Esophagus muscularis mucosa (tissue), 4 donors: ENCODE measurements around the gene RIOK2. TPM values are rescaled to one million over a fixed set of nuclear protein-coding genes. Genes with fewer than 3 reads are reported as not detected.

Source experiments
- DNase-seq: peaks from one replicate; pipeline ENCODE4 v3.0.0-alpha.2; 2017; ENCODE audit errors: extremely low spot score
- H3K27ac ChIP-seq, 4 donors: fragments of 200-600 bp; sonication (generic); replicated peaks in 1 of 4; 1 replicate in 3 of 4; 2 replicates in 1 of 4; pipeline ENCODE4 v1.5.1; 2016 to 2019; ENCODE audit warnings: mild to moderate bottlenecking in 1 of 4
- H3K27me3 ChIP-seq, 4 donors: fragments of 200-600 bp; sonication (generic); one replicate each; pipeline versions ENCODE4 v1.5.1 to v1.6.0; 2016 to 2019
- H3K36me3 ChIP-seq, 4 donors: fragments of 200-600 bp; sonication (generic); one replicate each; pipeline ENCODE4 v1.5.1; 2016 to 2019
- H3K4me1 ChIP-seq, 4 donors: fragments of 200-600 bp; sonication (generic); one replicate each; pipeline ENCODE4 v1.5.1; 2016 to 2019
- H3K4me3 ChIP-seq, 4 donors: fragments of 200-600 bp; sonication (generic); 1 replicate in 2 of 4; 2 replicates in 2 of 4; pipeline ENCODE4 v1.5.1; 2016 to 2019; ENCODE audit warnings: mild to moderate bottlenecking in 4 of 4, moderate library complexity in 1 of 4
- H3K9me3 ChIP-seq, 4 donors: fragments of 200-600 bp; sonication (generic); 1 replicate in 3 of 4; 2 replicates in 1 of 4; pipeline ENCODE4 v1.5.1; 2016 to 2019
- EP300 ChIP-seq: sonication (generic); formaldehyde crosslinking; IDR thresholded peaks from one replicate; pipeline ENCODE4 v1.6.1; 2017; ENCODE audit warnings: antibody characterized with exemption
- POLR2A ChIP-seq: fragments of 450-650 bp; IDR thresholded peaks from one replicate; pipeline ENCODE4 v1.6.1; 2017; ENCODE audit warnings: antibody characterized with exemption, moderate library complexity, mild to moderate bottlenecking, low read depth
- POLR2AphosphoS5 ChIP-seq, 2 donors: sonication (generic); formaldehyde crosslinking; IDR thresholded peaks; one replicate each; pipeline ENCODE4 v1.6.1; 2017; ENCODE audit warnings: antibody characterized with exemption in 2 of 2
- WGBS: methylation state at CpG from one replicate; pipeline ENCODE4 v1.1.5; 2018; 5-methylcytosine and 5-hydroxymethylcytosine counted together
- intact Hi-C: fragments of 100-400 bp; cut with DNase I; formaldehyde crosslinking; loops from one replicate; pipeline ENCODE4 v1.15.1; 2023
- total RNA-seq, 4 donors: library from RNA; depleted of rRNA; stranded (reverse); fragments of >200 nt; gene quantifications; one replicate each; pipeline versions ENCODE4 v1.1.0 to v1.2.1, GENCODE V29; 2016
- TF ChIP-seq, protein P1 (sequence below), 3 experiments: fragments of 200-600 bp in 2 of 3; fragments of 450-650 bp in 1 of 3; sonication (generic) in 2 of 3; IDR thresholded peaks; one replicate each; pipeline ENCODE4 v1.5.1; 2017 to 2019; ENCODE audit warnings: antibody characterized with exemption in 3 of 3, mild to moderate bottlenecking in 2 of 3, moderate library complexity in 1 of 3

RIOK2 gene
- total RNA-seq, 4 donors from 2014 or later = 9.4 to 28.8 (median 18.7) TPM

DNA sequence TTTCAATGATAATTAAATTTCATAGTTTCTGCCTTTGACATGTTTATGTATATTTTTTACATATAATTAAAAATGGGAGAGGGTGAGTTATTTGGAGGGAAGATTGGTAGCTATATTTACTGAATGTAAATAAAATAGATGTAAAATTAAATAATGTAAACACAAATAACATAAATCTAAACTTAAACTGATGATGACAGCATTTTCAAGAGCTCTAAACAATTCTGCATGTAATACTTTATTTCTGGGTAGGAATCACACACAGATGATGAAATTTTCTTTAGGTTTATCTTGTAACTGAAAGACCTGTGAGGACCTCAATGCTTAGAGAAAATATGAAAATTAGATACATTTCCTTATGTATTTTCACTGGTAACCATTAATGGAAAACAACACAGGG, 42.2 kb upstream of the RIOK2 start:
- H3K27me3 ChIP-seq = no peaks in the 10 kb centered on the region
- no peaks in the 10 kb centered on the region for H3K9me3 ChIP-seq
- no peak overlapping the region for H3K4me3 ChIP-seq
- no peaks in the 10 kb centered on the region for H3K36me3 ChIP-seq
- peaks cover 0 to 4% (median 0%) of the 10 kb centered on the region in 4 donors for H3K4me1 ChIP-seq
- no peak for DNase-seq
- intact Hi-C loops = no loop called here
- TF ChIP-seq, protein P1, sequence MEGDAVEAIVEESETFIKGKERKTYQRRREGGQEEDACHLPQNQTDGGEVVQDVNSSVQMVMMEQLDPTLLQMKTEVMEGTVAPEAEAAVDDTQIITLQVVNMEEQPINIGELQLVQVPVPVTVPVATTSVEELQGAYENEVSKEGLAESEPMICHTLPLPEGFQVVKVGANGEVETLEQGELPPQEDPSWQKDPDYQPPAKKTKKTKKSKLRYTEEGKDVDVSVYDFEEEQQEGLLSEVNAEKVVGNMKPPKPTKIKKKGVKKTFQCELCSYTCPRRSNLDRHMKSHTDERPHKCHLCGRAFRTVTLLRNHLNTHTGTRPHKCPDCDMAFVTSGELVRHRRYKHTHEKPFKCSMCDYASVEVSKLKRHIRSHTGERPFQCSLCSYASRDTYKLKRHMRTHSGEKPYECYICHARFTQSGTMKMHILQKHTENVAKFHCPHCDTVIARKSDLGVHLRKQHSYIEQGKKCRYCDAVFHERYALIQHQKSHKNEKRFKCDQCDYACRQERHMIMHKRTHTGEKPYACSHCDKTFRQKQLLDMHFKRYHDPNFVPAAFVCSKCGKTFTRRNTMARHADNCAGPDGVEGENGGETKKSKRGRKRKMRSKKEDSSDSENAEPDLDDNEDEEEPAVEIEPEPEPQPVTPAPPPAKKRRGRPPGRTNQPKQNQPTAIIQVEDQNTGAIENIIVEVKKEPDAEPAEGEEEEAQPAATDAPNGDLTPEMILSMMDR (IDR thresholded peaks at IDR 0.05) = no peak
- TF ChIP-seq POLR2A = no peak
- TF ChIP-seq POLR2AphosphoS5 (IDR thresholded peaks at IDR 0.05) = no peak
- no peak for TF ChIP-seq EP300
- no peak overlapping the region for H3K27ac ChIP-seq

DNA sequence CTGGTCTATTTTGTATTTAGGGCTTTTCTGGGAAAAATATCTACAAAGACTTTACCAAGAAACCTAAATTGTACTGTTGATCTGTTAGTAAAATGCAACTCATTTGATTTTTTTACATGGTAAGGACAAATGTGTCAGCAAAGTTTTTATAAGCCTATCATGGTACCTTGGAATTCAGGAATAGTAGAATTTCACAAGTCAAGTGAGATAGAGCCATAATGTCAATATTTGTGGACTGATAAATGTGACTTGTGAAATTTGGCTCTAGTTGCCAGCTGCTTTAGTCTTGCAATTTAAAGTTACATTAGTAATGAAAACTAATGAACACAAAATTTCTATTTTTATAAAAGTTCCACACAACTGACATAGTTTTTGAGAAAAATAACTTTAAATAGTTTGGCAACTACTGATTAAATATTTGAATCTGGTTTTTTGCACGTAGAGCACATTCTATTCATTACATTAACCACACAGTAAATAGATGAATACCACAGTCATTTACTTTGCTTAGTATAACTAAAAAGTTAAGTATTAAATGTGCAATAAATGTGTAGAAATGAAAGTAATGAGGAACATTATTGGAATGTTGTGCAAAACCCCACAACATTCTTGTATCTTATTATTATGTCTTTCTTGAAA, 41.2 kb upstream of the RIOK2 start:
- Histone ChIP-seq H3K36me3 (no peaks in the 10 kb centered on the region), H3K27ac (no peak overlapping the region), H3K9me3 (no peaks in the 10 kb centered on the region), H3K4me1 (no peaks in the 10 kb centered on the region), H3K27me3 (no peaks in the 10 kb centered on the region), H3K4me3 (no peak overlapping the region)
- intact Hi-C loops = no loop called here
- 67% methylated on average over 1 of the region's 1 CpG for WGBS
- DNase-seq = no peak
- no peak for TF ChIP-seq EP300

DNA sequence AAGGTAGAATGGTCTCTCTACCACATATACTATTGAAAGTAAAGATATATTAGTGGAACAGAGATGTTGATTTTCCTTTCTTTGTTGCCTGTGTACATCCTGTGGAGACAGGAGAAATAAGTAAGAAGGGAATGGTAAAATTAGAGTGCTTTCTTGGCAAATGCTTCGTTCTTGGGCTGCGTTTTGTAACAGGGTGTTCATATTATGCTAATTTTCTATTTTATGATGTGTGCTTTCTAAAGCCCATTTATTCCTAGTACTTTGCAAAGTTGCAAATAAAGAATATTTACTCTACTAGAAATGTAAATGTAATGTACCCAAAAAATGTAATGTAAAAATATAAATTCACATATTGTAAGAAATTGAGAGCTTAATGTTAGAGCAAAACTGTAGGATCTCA, 40.5 kb upstream of the RIOK2 start:
- TF ChIP-seq POLR2AphosphoS5 (IDR thresholded peaks at IDR 0.05) (no peak), POLR2A (no peak), EP300 (no peak)
- TF ChIP-seq, protein P1 (IDR thresholded peaks at IDR 0.05) = no peak
- H3K36me3 ChIP-seq = no peaks in the 10 kb centered on the region
- WGBS = 86% methylated on average over 2 of the region's 2 CpGs
- H3K4me1 ChIP-seq = no peaks in the 10 kb centered on the region
- no peak overlapping the region for H3K27ac ChIP-seq
- no peak for DNase-seq
- no peak overlapping the region for H3K4me3 ChIP-seq
- no peaks in the 10 kb centered on the region for H3K27me3 ChIP-seq
- intact Hi-C loops = no loop called here
- H3K9me3 ChIP-seq = no peaks in the 10 kb centered on the region

DNA sequence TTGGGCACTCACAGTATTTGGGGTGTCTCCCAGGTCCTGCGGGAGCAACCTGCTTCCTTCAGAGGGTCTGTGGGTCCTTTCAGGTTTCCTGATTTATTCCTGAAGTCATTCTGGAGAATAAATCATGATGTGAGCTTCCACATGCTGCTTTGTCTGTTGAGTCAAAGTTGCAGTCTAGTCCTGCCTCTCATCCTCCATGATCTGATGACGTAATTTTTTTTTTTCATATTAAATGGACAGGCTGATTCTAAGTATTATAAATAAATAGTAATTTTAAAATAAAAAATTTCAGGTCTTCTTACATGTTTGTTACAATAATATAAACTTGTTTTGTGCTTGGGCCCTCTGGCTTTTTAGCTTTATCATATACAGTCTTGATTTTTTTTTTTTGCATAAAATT, 26.3 kb upstream of the RIOK2 start:
- DNase-seq = no peak
- H3K36me3 ChIP-seq = no peaks in the 10 kb centered on the region
- intact Hi-C loops = no loop called here

DNA sequence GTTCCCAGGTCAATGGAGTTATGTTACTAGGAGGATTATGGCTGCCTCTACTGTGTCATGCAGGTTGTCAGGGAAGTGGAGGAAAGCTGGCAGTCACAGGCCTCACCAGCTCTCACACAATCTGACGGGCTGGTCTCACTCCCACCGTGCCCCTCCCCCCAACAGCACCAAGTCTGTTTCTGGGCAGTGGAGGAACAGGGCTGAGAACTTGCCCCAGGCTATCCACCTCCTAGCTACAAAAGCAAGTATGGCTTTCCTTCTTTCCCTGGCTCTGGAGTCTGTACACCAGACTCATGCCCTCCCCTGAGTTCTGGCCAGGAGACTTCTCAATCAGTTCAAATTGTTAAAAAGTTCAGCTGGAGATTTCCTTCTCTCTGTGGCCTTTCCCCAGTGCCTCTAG, 25.7 kb upstream of the RIOK2 start:
- no peak for DNase-seq
- 90% methylated on average over 2 of the region's 2 CpGs for WGBS

More for the DNA sequence above, 26.3 kb upstream of the RIOK2 start:
- H3K9me3 ChIP-seq = peaks cover 0 to 17% (median 3%) of the 10 kb centered on the region in 4 donors
- H3K27me3 ChIP-seq = no peaks in the 10 kb centered on the region
- no peaks in the 10 kb centered on the region for H3K4me1 ChIP-seq
- no peak overlapping the region for H3K4me3 ChIP-seq
- no peak overlapping the region for H3K27ac ChIP-seq
- TF ChIP-seq, protein P1 (IDR thresholded peaks at IDR 0.05) = no peak
- TF ChIP-seq EP300 (no peak), POLR2A (no peak), POLR2AphosphoS5 (IDR thresholded peaks at IDR 0.05) (no peak)
- 89% methylated on average over 2 of the region's 2 CpGs for WGBS

More for the DNA sequence above, 25.7 kb upstream of the RIOK2 start:
- Histone ChIP-seq H3K27ac (no peak overlapping the region), H3K27me3 (no peaks in the 10 kb centered on the region), H3K9me3 (peaks cover 0 to 11% (median under 1%) of the 10 kb centered on the region in 4 donors), H3K4me3 (no peak overlapping the region), H3K4me1 (no peaks in the 10 kb centered on the region), H3K36me3 (no peaks in the 10 kb centered on the region)
- TF ChIP-seq, protein P1 (IDR thresholded peaks at IDR 0.05) = no peak
- TF ChIP-seq POLR2A (no peak), POLR2AphosphoS5 (IDR thresholded peaks at IDR 0.05) (no peak), EP300 (no peak)
- intact Hi-C loops = no loop called here
